CD4-positive, alpha-beta T cell treated with Interleukin-6 for 4 hours (primary cell): Measurements from ENCODE around the gene RABGAP1L.
"Not testable (repeated sequence)": the region's sequence is repeated elsewhere in the genome, so short reads cannot be mapped to it uniquely, and the experiment has no call there.

Source experiments
- DNase-seq: peaks from one replicate; pipeline ENCODE4 v3.0.0-alpha.2; 2020; ENCODE audit warnings: mixed read lengths

The RABGAP1L gene

DNA sequence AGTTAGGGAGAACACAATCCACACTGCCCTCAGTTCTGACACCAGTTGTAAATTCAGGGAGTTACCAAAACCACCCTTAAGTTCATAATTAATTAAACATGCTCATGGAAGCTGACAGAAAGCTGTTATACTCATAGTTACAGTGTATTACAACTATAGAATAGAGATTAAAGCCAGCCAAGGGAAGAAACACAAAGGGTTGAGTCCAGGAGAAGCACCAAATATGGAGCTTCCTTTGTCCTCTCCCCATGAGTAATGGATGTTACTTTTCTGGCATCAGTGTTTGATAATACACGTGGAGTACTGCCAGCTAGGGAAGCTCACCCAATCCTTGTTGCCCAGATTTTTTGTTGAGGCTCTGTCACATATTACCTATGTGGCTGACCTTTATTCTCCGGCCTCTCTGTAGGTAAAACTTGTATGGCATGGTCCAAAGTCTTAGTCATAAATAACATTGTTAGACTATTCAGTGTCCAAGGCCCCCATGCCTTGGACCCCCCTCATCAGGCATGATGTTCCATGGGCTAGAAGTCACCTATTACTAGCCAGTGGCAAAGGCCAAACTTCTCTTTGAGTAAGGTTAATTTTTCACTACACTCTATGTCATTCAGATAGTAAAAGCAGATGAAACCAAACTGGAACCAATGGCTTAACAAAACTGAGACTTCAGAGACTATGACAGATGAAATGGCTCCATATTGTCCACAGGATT lies 464.2 kb downstream of the RABGAP1L start:
- no peak for DNase-seq

DNA sequence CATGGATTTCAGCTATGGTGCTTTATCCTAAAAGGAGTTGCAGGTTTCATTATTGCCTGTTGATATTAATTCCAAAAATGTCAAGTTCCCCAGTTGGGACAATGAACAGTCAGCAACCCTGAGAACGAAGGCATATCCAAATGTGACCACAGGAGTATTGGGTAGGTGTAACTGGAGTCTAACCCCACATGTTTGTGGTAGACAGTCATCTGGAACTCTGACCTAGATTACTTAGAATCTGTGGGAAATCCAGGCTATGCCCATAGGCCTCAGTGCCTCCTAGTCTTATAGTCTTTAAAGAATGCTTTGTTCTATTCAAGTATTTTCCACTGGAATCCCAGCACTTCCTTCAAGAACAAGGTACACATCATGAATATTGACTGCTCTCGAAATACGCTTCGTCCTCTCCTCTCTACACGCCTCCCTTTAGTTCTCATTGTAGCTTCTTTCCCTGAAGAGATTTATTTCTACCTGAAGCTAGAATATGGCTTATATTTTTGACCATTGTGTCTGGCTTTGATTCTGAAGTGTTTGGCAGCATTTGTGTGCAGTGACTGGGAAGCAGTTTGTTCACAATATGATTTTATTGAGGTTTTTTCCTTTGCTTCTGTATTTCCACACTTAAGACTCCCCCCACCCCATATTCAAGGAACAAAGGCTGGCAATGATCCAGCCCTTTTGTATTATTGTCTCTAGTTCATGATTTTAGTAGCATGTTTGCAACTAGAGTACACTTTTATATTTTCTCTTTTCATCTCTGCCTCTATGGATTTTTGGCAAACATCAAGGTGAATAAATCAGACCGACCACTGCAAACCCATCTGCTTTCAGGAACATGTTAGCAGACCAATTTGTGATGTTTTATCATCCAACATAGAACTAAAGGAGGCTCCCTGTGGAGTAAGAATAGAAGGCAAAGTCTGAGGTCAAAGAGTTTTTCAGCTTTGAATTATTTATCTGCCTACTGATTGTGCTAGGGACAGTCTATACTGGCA lies 467.0 kb downstream of the RABGAP1L start:
- no peak for DNase-seq

DNA sequence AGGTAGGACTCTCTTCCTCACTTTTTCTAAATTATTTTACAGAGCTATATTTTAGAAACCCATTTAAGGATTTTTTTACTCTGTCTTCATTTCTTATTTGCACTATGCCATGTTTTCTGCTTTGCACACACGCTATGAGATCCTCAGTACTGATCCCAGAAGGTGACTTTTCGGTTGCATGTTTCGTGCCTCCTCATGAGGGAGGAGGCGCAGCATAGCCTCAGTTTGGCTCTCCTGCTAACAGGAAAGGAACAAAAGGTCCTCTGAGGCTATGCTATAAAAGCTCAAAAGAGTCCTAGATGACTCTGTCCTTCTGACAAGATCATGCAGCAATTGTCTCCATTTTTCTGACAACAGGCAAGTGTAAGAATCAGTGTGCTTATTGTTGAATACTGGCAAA lies 478.2 kb downstream of the RABGAP1L start:
- no peak for DNase-seq

DNA sequence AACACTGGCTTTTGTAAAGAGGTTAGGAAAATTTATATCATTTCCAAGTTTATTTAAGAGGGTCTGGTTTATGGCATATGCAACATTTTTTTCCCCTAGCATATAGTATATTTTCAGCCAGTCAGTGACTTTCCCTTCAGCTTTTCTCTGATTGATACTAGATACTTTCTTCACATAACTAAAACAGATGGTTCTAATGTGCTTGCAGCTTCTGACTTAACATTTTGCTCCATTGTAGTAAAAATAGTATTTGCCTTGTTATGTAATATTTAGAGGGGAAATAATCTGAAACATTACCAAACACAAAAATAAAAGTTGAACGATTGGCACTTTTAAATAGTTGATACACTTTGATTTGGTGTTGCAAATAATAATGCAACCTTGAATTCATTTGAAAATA lies 480.1 kb downstream of the RABGAP1L start:
- DNase-seq = no peak

GRCh38 chr1:174640783-174641182 lies 481.5 kb downstream of the RABGAP1L start:
- no peak for DNase-seq

- no peak for DNase-seq
These were observed 483.1 kb downstream of the RABGAP1L start for GRCh38 chr1:174642393-174642792.

DNA sequence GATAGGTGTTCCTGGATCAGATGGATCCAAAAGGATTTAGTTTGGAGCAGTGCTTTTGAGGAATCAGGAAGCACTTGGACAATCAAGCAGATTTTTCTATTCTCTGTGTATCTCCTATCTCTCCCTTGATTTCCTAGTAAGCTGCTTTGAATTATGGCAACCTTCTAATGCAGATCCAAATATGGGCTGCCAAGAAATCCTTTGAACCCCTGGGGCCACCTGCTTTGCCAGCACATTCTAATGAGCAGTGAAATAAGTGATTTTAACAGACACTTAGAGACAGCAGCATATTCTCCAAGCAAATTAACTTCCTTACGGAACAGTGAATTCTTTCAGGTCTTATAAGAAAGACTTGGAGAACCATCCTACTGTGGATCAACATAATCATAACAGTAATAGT lies 483.9 kb downstream of the RABGAP1L start:
- DNase-seq = no peak

DNA sequence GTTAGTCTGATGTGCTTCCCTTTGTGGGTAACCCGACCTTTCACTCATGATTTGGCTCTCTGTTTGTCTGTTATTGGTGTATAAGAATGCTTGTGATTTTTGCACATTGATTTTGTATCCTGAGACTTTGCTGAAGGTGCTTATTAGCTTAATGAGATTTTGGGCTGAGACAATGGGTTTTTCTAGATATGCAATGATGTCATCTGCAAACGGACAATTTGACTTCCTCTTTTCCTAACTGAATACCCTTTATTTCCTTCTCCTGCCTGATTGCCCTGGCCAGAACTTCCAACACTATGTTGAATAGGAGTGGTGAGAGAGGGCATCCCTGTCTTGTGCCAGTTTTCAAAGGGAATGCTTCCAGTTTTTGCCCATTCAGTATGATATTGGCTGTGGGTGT lies 490.3 kb downstream of the RABGAP1L start:
- DNase-seq = not testable (repeated sequence)

GRCh38 chr1:174652569-174653280 lies 493.4 kb downstream of the RABGAP1L start:
- no peak for DNase-seq

DNA sequence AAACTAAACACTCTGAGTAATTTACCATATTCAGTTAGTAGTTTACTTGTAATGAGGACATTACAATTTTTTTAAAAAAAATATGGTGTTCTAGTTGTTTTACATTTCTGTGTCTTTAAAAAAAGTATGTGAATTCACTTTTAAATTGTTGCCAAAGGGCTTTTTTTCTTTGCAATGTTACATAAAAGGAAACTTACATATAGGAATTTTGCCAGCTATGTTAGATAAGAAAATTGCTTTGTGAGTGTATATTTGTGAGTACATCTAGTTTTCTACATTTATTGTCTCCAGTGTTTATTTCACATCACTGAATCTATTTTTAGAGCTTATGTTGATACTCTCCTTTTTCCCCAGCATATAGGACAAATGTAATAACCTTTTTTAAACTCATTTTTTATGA lies 495.2 kb downstream of the RABGAP1L start:
- DNase-seq = no peak

- DNase-seq = no peak
These were observed 497.2 kb downstream of the RABGAP1L start for GRCh38 chr1:174656409-174657059.

- no peak for DNase-seq
These were observed 498.1 kb downstream of the RABGAP1L start for GRCh38 chr1:174657411-174657810.

GRCh38 chr1:174657893-174658292 lies 498.6 kb downstream of the RABGAP1L start:
- no peak for DNase-seq

GRCh38 chr1:174659823-174660222 lies 500.5 kb downstream of the RABGAP1L start:
- DNase-seq = no peak

- DNase-seq = no peak
These were observed 501.2 kb downstream of the RABGAP1L start for GRCh38 chr1:174660476-174660875.

- DNase-seq = no peak
These were observed 504.0 kb downstream of the RABGAP1L start for GRCh38 chr1:174663358-174663757.

DNA sequence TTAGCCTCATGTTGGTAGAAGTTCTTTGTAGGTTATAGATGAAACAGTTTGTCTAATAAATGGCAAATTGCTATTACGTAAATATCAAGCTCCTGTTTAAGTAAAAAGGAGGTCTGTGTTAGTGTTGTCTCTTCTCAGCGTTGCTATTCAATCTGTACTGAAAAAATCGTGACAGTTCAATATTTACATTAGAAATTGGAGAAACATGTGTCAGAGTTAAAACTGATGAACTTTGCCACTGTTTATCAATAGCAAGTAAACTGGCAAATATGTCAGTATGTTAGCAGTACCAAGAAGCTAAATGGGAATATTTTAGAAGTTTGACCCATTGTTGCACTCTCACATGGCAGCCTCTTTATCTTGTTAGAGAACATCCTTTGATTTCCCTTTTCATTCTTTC lies 506.9 kb downstream of the RABGAP1L start:
- DNase-seq = no peak

- DNase-seq = no peak
These were observed 512.5 kb downstream of the RABGAP1L start for GRCh38 chr1:174671826-174672225.

GRCh38 chr1:174676856-174677255 lies 517.5 kb downstream of the RABGAP1L start:
- DNase-seq = no peak

DNA sequence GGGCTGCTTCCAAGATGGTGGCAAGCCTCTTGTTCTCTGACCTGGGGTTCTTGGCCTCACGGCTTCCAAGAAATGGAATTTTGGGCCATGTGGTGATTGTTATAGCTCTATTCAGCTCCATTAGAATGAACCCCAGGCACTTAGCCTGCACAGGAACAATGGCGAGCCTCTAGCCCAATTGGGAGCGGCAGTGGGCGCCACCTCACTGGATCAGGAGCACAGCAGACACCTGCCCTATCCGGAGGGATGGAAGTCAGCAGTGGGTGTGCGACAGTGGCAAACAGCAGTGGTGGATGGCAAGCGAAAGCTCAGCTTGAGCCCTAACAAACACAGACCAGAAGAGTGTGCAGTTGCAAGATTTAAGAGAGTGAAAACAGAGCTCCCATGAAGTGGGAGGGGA lies 519.3 kb downstream of the RABGAP1L start:
- no peak for DNase-seq

DNA sequence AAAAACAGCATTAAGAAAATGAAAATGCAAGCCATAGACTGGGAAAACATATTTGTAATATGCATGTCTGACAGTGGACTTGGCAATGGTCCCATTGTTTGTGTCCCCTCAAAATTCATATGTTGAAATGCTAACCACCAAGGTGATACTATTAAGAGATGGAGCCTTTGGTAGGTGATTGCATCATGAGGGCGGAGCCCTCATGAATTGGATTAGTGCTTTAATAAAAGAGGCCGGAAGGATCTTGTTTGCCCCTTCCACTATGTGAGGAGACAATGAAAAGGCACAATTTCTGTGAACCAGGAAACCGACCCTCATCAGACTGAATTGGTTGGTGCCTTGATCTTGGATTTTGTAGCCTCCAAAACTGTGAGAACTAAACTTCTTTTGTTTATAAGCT lies 520.8 kb downstream of the RABGAP1L start:
- DNase-seq = no peak

GRCh38 chr1:174682419-174683008 lies 523.2 kb downstream of the RABGAP1L start:
- DNase-seq = no peak
